T-cell (primary cell): ENCODE data around the gene LRRC72. TPM values are rescaled to one million over a fixed set of nuclear protein-coding genes. Genes with fewer than 3 reads are reported as not detected.
"Not testable (repeated sequence)": the region's sequence is repeated elsewhere in the genome, so short reads cannot be mapped to it uniquely, and the experiment has no call there.

Source experiments
- ATAC-seq, 4 experiments: fragments of 200-7000 bp in 3 of 4; fragments of 150-1000 bp in 1 of 4; cut with Tn5 transposase; replicated peaks in 1 of 4; 1 replicate in 3 of 4; 2 replicates in 1 of 4; pipeline ENCODE4 v1.10.0; 2021; ENCODE audit warnings: moderate library complexity in 3 of 4, mild to moderate bottlenecking in 2 of 4, moderate number of reproducible peaks in 1 of 4
- CTCF ChIA-PET, 2 donors: fragments of 300-600 bp; sonication (Branson Sonifier 250); formaldehyde crosslinking; loops; one replicate each; lab custom pipeline; 2022; ENCODE audit warnings: antibody characterized with exemption in 2 of 2; lab: Charles Lee
- POLR2A ChIA-PET, 2 donors: fragments of 300-600 bp; sonication (Branson Sonifier 250); formaldehyde crosslinking; loops; one replicate each; lab custom pipeline; 2022; ENCODE audit warnings: antibody characterized with exemption in 2 of 2; lab: Charles Lee
- DNase-seq, 35 experiments: peaks; one replicate each; pipeline versions ENCODE4 v3.0.0 to v3.0.0-alpha.2; 2013 to 2023
- H3K27ac ChIP-seq: one replicate; pipeline ENCODE4 v1.5.1; 2013; ENCODE audit warnings: low read length
- H3K27me3 ChIP-seq, 2 experiments: replicated peaks in 1 of 2; 1 replicate in 1 of 2; 2 replicates in 1 of 2; pipeline versions ENCODE4 v1.6.1 to v1.7.0; 2013; ENCODE audit warnings: low read length in 1 of 2, mixed read lengths in 1 of 2; ENCODE audit not compliant: control insufficient read depth in 2 of 2, insufficient read depth in 2 of 2; ENCODE audit errors: extremely low read depth in 1 of 2
- H3K36me3 ChIP-seq, 2 donors: 1 replicate in 1 of 2; 2 replicates in 1 of 2; pipeline versions ENCODE4 v1.6.1 to v1.7.0; 2013; ENCODE audit warnings: low read length in 1 of 2; ENCODE audit not compliant: control insufficient read depth in 2 of 2, insufficient read depth in 1 of 2; ENCODE audit errors: extremely low read depth in 1 of 2
- H3K4me1 ChIP-seq, 2 experiments: 1 replicate in 1 of 2; 2 replicates in 1 of 2; pipeline versions ENCODE4 v1.6.1 to v1.7.0; 2013; ENCODE audit warnings: low read length in 2 of 2, mixed read lengths in 1 of 2; ENCODE audit not compliant: insufficient read depth in 2 of 2, control insufficient read depth in 1 of 2; ENCODE audit errors: extremely low read depth in 1 of 2
- H3K4me3 ChIP-seq, 2 donors: 1 replicate in 1 of 2; 2 replicates in 1 of 2; pipeline versions ENCODE4 v1.5.1 to v1.7.0; 2013; ENCODE audit warnings: mild to moderate bottlenecking in 2 of 2, low read length in 1 of 2, moderate library complexity in 1 of 2; ENCODE audit not compliant: control insufficient read depth in 1 of 2; ENCODE audit errors: extremely low read depth in 1 of 2
- H3K9me3 ChIP-seq: 2 replicates; pipeline ENCODE4 v1.7.0; 2013
- H3K27ac Mint-ChIP-seq, 2 donors: one replicate each; pipeline ENCODE4 v1.8.0; 2020 to 2021; ENCODE audit warnings: mild to moderate bottlenecking in 2 of 2, mixed read lengths in 2 of 2
- H3K27me3 Mint-ChIP-seq, 2 donors: one replicate each; pipeline ENCODE4 v1.8.0; 2021 to 2022; ENCODE audit warnings: mixed read lengths in 2 of 2
- H3K36me3 Mint-ChIP-seq: one replicate; pipeline ENCODE4 v1.8.0; 2021; ENCODE audit warnings: mixed read lengths
- H3K4me1 Mint-ChIP-seq, 3 donors: one replicate each; pipeline ENCODE4 v1.8.0; 2020 to 2022; ENCODE audit warnings: mixed read lengths in 3 of 3, mild to moderate bottlenecking in 1 of 3
- H3K4me3 Mint-ChIP-seq, 3 donors: one replicate each; pipeline ENCODE4 v1.8.0; 2020 to 2022; ENCODE audit warnings: mild to moderate bottlenecking in 3 of 3, mixed read lengths in 3 of 3, moderate library complexity in 3 of 3
- H3K9me3 Mint-ChIP-seq, 3 donors: one replicate each; pipeline ENCODE4 v1.8.0; 2020 to 2022; ENCODE audit warnings: mixed read lengths in 3 of 3
- WGBS: methylation state at CpG from one replicate; pipeline ENCODE4 v1.1.5; 2013; ENCODE audit warnings: missing lambda C conversion rate; ENCODE audit not compliant: insufficient coverage; 5-methylcytosine and 5-hydroxymethylcytosine counted together
- total RNA-seq, 35 experiments: library from RNA in 6 of 35; stranded (reverse) in 6 of 35; fragments of 120-200 nt in 1 of 35; gene quantifications; one replicate each; pipeline versions ENCODE4 v1.2.1 to v1.2.4 and lab custom pipeline; 2013 to 2026

LRRC72 gene
- total RNA-seq, 5 donors from 2014 or later (not counting 1 experiment from before 2014, with no cell fraction given): not detected

GRCh38 chr7:16515785-16516685 is 10.6 kb upstream of the LRRC72 start:
- no peak for DNase-seq
- Mint-ChIP-seq H3K36me3 (no peaks in the 10 kb centered on the region), H3K9me3 (peaks cover 0 to 8% (median 4%) of the 10 kb centered on the region in 3 donors), H3K4me1 (no peaks in the 10 kb centered on the region), H3K27me3 (peaks cover 0 to 12% of the 10 kb centered on the region in 2 donors), H3K4me3 (no peak overlapping the region), H3K27ac (no peak overlapping the region)
- CTCF ChIA-PET: interaction anchor here in 1 of 2 donors (0.6 kb wide), 1 partner anchor 49 kb away, joined by 3 read pairs; no protein-coding TSS in a partner anchor
- Histone ChIP-seq H3K4me3 (no peak overlapping the region), H3K4me1 (no peaks in the 10 kb centered on the region), H3K36me3 (no peaks in the 10 kb centered on the region), H3K27ac (no peak overlapping the region), H3K27me3 (no peaks in the 10 kb centered on the region), H3K9me3 (no peaks in the 10 kb centered on the region)
- WGBS: no CpG with 5 or more reads among the region's 2 CpGs
- POLR2A ChIA-PET: no interaction called here
- ATAC-seq: no peak

GRCh38 chr7:16519985-16520384 is 6.6 kb upstream of the LRRC72 start:
- H3K27me3 Mint-ChIP-seq, H3K4me1 ChIP-seq, ATAC-seq, H3K27ac Mint-ChIP-seq, H3K27me3 ChIP-seq, CTCF ChIA-PET, H3K4me1 Mint-ChIP-seq, H3K9me3 Mint-ChIP-seq, POLR2A ChIA-PET, H3K4me3 Mint-ChIP-seq, H3K9me3 ChIP-seq, H3K27ac ChIP-seq, DNase-seq, H3K4me3 ChIP-seq, H3K36me3 Mint-ChIP-seq, H3K36me3 ChIP-seq: not testable (repeated sequence)
- no CpG with 5 or more reads among the region's 2 CpGs for WGBS

- ATAC-seq (no peak), DNase-seq (no peak)
- ChIA-PET CTCF (interaction anchor here in 1 of 2 donors (0.5 kb wide), 1 partner anchor 31 kb away, joined by 3 read pairs; no protein-coding TSS in a partner anchor), POLR2A (no interaction called here)
- no peaks in the 10 kb centered on the region for H3K36me3 ChIP-seq
- no peak overlapping the region for H3K27ac ChIP-seq
- H3K27me3 Mint-ChIP-seq: peaks cover 4% of the 10 kb centered on the region in 2 donors
- H3K9me3 ChIP-seq: no peaks in the 10 kb centered on the region
- H3K27me3 ChIP-seq: no peaks in the 10 kb centered on the region
- H3K36me3 Mint-ChIP-seq: no peaks in the 10 kb centered on the region
- H3K9me3 Mint-ChIP-seq: peaks cover 0 to 4% (median 4%) of the 10 kb centered on the region in 3 donors
- no CpG with 5 or more reads among the region's 1 CpG for WGBS
- no peaks in the 10 kb centered on the region for H3K4me1 Mint-ChIP-seq
- H3K4me3 Mint-ChIP-seq: no peak overlapping the region
- no peaks in the 10 kb centered on the region for H3K4me1 ChIP-seq
- no peak overlapping the region for H3K27ac Mint-ChIP-seq
- H3K4me3 ChIP-seq: no peak overlapping the region
Measured at GRCh38 chr7:16524332-16524731, 2.3 kb upstream of the LRRC72 start.

GRCh38 chr7:16528520-16528919 is 1.9 kb downstream of the LRRC72 start:
- no peak for DNase-seq
- POLR2A ChIA-PET: no interaction called here
- H3K27ac ChIP-seq: no peak overlapping the region
- no peaks in the 10 kb centered on the region for H3K36me3 Mint-ChIP-seq
- no peak overlapping the region for H3K4me3 ChIP-seq
- no peaks in the 10 kb centered on the region for H3K27me3 ChIP-seq
- no peaks in the 10 kb centered on the region for H3K4me1 ChIP-seq
- CTCF ChIA-PET: no interaction called here
- no peak for ATAC-seq
- no peak overlapping the region for H3K4me3 Mint-ChIP-seq
- H3K4me1 Mint-ChIP-seq: no peaks in the 10 kb centered on the region
- no peaks in the 10 kb centered on the region for H3K9me3 ChIP-seq
- H3K36me3 ChIP-seq: no peaks in the 10 kb centered on the region
- H3K27ac Mint-ChIP-seq: no peak overlapping the region
- H3K9me3 Mint-ChIP-seq: no peaks in the 10 kb centered on the region
- H3K27me3 Mint-ChIP-seq: no peaks in the 10 kb centered on the region

GRCh38 chr7:16529697-16530096 is 3.1 kb downstream of the LRRC72 start:
- Mint-ChIP-seq H3K4me3 (no peak overlapping the region), H3K27ac (no peak overlapping the region), H3K4me1 (no peaks in the 10 kb centered on the region), H3K36me3 (no peaks in the 10 kb centered on the region), H3K9me3 (no peaks in the 10 kb centered on the region), H3K27me3 (no peaks in the 10 kb centered on the region)
- no peaks in the 10 kb centered on the region for H3K36me3 ChIP-seq
- no CpG with 5 or more reads among the region's 1 CpG for WGBS
- H3K27me3 ChIP-seq: no peaks in the 10 kb centered on the region
- ChIA-PET CTCF (no interaction called here), POLR2A (no interaction called here)
- DNase-seq: no peak
- no peaks in the 10 kb centered on the region for H3K4me1 ChIP-seq
- ATAC-seq: no peak
- H3K9me3 ChIP-seq: no peaks in the 10 kb centered on the region
- H3K4me3 ChIP-seq: no peak overlapping the region
- no peak overlapping the region for H3K27ac ChIP-seq

- ATAC-seq (no peak), DNase-seq (no peak)
- Mint-ChIP-seq H3K27me3 (no peaks in the 10 kb centered on the region), H3K4me3 (no peak overlapping the region), H3K9me3 (no peaks in the 10 kb centered on the region), H3K27ac (no peak overlapping the region), H3K4me1 (no peaks in the 10 kb centered on the region), H3K36me3 (no peaks in the 10 kb centered on the region)
- CTCF ChIA-PET: interaction anchor here in 1 of 2 donors (1.0 kb wide), 1 partner anchor 33 kb away, joined by 4 read pairs; no protein-coding TSS in a partner anchor
- no peaks in the 10 kb centered on the region for H3K36me3 ChIP-seq
- POLR2A ChIA-PET: no interaction called here
- H3K4me1 ChIP-seq: no peaks in the 10 kb centered on the region
- no peaks in the 10 kb centered on the region for H3K9me3 ChIP-seq
- no CpG with 5 or more reads among the region's 1 CpG for WGBS
- H3K27me3 ChIP-seq: peaks cover 0 to 2% of the 10 kb centered on the region in 2 experiments
- no peak overlapping the region for H3K4me3 ChIP-seq
- H3K27ac ChIP-seq: no peak overlapping the region
Measured at GRCh38 chr7:16531707-16532106, 5.1 kb downstream of the LRRC72 start.
